Kidney epithelial cell (primary cell): ENCODE data around the gene PUM1. TPM values are rescaled to one million over a fixed set of nuclear protein-coding genes. Genes with fewer than 3 reads are reported as not detected.

Source experiments
- DNase-seq: peaks from one replicate; pipeline ENCODE4 v3.0.0-alpha.2; 2010; ENCODE audit warnings: low read depth
- H3K27me3 ChIP-seq: 2 replicates; pipeline ENCODE4 v1.6.0; 2011; ENCODE audit warnings: low read length; ENCODE audit not compliant: control insufficient read depth, insufficient read depth
- H3K36me3 ChIP-seq: 2 replicates; pipeline ENCODE4 v1.5.1; 2011; ENCODE audit warnings: low read length; ENCODE audit not compliant: control insufficient read depth, insufficient read depth
- H3K4me3 ChIP-seq: 2 replicates; pipeline ENCODE4 v1.5.1; 2011; ENCODE audit warnings: low read depth, mild to moderate bottlenecking, control low read depth, low read length
- total RNA-seq: library from RNA; depleted of rRNA; stranded (reverse); fragments of >200 nt; gene quantifications from 2 replicates; pipeline ENCODE4 v1.2.3, GENCODE V29; 2015
- TF ChIP-seq, protein P1 (sequence below): IDR thresholded peaks from 2 replicates; pipeline ENCODE4 v1.5.1; 2011; ENCODE audit warnings: mild to moderate bottlenecking, moderate library complexity, low read length, control low read depth, inconsistent platforms; ENCODE audit not compliant: insufficient read depth, poor library complexity, severe bottlenecking

The PUM1 gene
- total RNA-seq, 1 donor from 2014 or later: 78.1 TPM

DNA sequence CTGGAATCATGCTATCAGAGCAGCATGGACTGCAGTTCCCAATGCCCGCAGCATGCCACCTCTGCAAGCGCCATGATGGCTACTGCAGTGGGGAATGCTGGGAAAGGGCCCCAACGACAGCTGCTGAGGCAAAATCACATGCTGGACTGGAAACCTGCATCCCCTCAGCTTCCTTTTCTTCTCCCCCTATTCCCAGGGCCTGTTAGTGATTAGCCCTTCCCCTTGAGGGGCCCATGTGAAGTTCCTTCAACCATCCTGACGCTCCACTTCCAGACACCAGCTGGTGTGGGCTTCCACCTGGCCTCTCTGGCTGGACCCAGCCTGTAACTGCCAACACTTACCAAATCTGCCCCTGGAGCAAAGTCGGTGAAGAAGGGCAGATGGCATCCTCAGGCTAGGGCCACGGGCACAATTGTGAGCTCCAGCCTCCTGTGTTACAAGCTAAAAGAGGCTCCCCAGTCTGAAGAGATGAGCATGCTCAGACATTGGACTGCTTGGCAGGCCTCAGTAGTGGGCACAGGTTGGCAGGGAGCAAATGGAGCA is 134.8 kb downstream of the PUM1 start:
- no peak for DNase-seq
- TF ChIP-seq, protein P1, sequence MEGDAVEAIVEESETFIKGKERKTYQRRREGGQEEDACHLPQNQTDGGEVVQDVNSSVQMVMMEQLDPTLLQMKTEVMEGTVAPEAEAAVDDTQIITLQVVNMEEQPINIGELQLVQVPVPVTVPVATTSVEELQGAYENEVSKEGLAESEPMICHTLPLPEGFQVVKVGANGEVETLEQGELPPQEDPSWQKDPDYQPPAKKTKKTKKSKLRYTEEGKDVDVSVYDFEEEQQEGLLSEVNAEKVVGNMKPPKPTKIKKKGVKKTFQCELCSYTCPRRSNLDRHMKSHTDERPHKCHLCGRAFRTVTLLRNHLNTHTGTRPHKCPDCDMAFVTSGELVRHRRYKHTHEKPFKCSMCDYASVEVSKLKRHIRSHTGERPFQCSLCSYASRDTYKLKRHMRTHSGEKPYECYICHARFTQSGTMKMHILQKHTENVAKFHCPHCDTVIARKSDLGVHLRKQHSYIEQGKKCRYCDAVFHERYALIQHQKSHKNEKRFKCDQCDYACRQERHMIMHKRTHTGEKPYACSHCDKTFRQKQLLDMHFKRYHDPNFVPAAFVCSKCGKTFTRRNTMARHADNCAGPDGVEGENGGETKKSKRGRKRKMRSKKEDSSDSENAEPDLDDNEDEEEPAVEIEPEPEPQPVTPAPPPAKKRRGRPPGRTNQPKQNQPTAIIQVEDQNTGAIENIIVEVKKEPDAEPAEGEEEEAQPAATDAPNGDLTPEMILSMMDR: no peak

DNA sequence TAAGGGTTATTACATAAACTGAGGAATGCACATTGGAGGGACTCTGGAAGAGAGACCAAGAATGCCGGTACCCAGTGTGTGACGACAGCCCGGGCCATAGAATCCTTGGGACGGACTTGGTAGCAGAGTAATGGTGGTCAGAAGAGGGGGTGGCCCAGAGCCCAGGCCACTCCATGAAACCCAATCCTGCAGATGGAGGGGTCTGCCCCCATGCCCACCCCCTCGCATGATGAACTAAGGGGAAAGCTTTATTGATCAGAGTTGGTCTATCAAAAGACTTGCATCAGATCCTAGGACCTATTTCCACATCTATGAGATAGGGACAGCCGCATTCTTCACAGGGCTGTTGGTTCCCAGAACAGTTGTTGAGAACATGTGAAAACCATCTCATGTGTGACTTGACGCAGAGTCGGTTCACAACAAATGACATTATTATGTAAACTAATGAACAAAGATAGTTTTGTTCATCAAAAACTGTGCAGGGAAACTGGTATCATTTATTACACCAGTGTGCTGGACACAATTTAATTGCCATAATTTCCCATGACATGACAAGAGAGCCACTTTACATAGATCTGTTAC is 135.5 kb downstream of the PUM1 start:
- Histone ChIP-seq H3K4me3 (no peak overlapping the region), H3K36me3 (no peaks in the 10 kb centered on the region), H3K27me3 (no peaks in the 10 kb centered on the region)
- no peak for DNase-seq
- TF ChIP-seq, protein P1: no peak

More for the DNA sequence above, 134.8 kb downstream of the PUM1 start:
- H3K4me3 ChIP-seq: no peak overlapping the region
- H3K36me3 ChIP-seq: no peaks in the 10 kb centered on the region
- no peaks in the 10 kb centered on the region for H3K27me3 ChIP-seq

DNA sequence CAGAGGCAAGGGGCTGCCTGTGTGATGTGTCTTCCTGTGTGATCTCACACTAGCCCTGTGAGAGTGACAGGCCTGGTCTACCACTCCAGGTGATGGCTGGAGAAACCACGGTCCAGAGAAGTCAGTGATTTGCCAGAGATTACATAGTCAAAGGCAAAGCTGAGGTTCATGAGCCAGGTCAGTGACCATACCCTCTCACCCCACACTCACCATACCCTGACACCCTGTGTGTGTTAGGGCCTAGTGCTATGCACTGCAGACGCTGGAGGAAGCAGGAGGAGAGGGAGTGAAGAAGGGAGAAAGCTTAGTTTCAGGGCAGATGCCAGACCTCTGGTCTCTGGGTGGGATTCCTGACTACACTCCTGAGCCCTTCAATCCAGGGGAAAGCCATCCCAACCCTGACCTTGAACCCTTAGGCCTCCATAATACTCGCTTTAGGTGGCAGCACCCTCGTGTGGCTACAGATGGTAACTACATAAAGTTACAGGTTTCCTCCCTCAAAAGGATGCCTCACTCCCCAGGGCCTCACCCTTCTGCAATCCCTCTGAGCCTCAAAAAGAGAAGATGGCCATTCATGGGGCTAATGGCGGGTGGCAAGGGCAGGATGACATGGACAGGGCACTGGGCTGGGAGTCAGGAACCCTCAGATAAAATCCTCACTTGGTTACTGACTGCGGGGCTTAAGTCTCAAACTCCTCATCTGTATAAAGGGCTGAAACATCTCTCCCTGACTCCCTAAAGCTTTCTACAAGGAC is 136.2 kb downstream of the PUM1 start:
- Histone ChIP-seq H3K27me3 (no peaks in the 10 kb centered on the region), H3K36me3 (no peaks in the 10 kb centered on the region), H3K4me3 (no peak overlapping the region)
- no peak for DNase-seq
- TF ChIP-seq, protein P1: peak; percentile 77

DNA sequence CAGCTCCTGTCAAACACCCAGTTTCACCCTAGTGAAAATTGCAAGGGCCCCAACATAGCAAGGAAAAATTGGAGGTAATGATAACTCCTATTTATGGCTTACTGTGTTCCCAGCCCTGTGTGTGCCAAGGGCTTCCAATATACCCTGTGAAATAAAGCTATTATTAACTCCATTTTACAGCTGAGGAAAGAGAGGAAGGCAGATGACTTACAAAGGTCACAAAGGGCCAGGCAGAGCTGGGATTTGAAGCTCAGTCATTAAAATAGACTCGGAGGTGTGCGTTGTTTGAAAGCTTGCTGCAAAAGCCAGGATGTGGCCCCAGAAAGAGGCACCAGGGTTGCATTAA is 136.8 kb downstream of the PUM1 start:
- no peak overlapping the region for H3K4me3 ChIP-seq
- no peaks in the 10 kb centered on the region for H3K36me3 ChIP-seq
- DNase-seq: no peak
- TF ChIP-seq, protein P1: no peak
- H3K27me3 ChIP-seq: no peaks in the 10 kb centered on the region

DNA sequence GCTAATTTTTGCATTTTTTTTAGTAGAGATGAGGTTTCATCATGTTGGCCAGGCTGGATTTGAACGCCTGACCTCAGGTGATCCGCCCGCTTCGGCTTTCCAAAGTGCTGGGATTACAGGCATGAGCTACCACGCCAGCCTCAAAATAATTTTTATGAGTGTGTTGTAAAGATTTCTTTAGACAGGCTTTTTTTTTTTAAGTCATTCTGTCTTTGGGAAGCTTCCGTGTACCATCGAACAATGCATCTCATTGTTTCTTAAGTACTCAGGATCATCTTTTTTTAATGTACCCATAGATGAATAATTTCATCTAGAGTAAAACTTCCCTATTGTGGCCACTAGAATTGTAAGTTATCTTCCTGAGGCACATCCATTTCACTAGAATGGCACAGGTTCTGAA is 137.3 kb downstream of the PUM1 start:
- Histone ChIP-seq H3K4me3 (no peak overlapping the region), H3K36me3 (no peaks in the 10 kb centered on the region), H3K27me3 (no peaks in the 10 kb centered on the region)
- no peak for DNase-seq
- TF ChIP-seq, protein P1: no peak
